Measurements from ENCODE around the gene RIC8A. TPM values are rescaled to one million over a fixed set of nuclear protein-coding genes. Genes with fewer than 3 reads are reported as not detected.
"Not testable (repeated sequence)": the region's sequence is repeated elsewhere in the genome, so short reads cannot be mapped to it uniquely, and the experiment has no call there.

Gene RIC8A
- polyA plus RNA-seq, 1 experiment, result 242 TPM

DNA sequence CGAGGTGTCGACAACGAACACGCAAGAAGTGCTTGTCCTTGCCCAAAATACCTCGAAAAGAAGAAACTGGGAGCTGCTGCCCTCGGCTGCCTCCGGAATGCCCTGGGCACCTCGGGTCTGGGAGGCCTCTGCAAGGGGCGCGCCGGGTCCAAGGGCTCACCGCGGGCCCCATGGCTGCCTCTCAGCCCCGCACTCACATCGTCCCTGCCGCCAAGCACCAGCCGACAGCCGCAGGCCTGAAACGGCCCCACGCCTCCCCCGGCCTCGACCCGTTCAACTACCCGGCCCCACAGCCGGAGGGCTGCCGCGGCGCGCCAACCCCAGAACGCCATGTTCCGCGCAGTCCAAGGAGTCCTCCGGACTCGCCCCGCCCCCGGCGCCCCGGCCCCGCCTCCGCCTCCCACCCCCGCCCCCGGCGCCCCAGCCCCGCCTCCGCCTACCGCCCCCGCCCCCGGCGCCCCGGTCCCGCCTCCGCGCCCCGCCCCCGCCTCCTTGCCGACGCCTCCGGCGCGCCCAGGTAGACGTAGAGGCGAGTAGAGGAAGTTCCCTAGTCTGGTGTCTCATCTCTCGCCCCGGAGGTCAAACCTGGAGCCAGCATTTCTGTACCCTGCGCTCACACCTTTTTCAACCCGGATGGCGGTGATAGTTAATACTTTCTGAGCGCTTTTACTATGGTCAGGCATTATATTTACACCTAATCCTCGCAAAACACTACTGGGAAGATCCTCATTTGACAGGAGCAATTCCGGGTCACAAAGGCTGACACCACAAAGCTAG, 28.7 kb downstream of the RIC8A start, which contains the start of gene SIRT3:
SIRT3 (minus strand) TSS at position 346 of the 777 bp plus-strand sequence; CDS start at position 332, 14 bp downstream.
- no peak for DNase-seq (ENCODE audit: low read depth)
- ChIA-PET CTCF (interaction anchor here (0.9 to 1.5 kb wide), 4 partner anchors 10 to 161 kb away, joined by 3 to 4 read pairs (median 4); no protein-coding TSS in a partner anchor), POLR2A (no interaction called here)
- peaks cover 7% of the 10 kb centered on the region for H3K36me3 ChIP-seq (ENCODE audit: control insufficient read depth, insufficient read depth, low read length)
- TF ChIP-seq, protein P1, sequence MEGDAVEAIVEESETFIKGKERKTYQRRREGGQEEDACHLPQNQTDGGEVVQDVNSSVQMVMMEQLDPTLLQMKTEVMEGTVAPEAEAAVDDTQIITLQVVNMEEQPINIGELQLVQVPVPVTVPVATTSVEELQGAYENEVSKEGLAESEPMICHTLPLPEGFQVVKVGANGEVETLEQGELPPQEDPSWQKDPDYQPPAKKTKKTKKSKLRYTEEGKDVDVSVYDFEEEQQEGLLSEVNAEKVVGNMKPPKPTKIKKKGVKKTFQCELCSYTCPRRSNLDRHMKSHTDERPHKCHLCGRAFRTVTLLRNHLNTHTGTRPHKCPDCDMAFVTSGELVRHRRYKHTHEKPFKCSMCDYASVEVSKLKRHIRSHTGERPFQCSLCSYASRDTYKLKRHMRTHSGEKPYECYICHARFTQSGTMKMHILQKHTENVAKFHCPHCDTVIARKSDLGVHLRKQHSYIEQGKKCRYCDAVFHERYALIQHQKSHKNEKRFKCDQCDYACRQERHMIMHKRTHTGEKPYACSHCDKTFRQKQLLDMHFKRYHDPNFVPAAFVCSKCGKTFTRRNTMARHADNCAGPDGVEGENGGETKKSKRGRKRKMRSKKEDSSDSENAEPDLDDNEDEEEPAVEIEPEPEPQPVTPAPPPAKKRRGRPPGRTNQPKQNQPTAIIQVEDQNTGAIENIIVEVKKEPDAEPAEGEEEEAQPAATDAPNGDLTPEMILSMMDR (IDR thresholded peaks at IDR 0.05; ENCODE audit: insufficient read depth, low read depth, low read length), result peak; percentile 21; the same call in 1 of the 2 replicates
- H3K27me3 ChIP-seq (ENCODE audit: control insufficient read depth, insufficient read depth, low read length), result no peaks in the 10 kb centered on the region
- peak within 1 kb of the TSS; percentile 97 for H3K4me3 ChIP-seq (ENCODE audit: low read depth, low read length)

DNA sequence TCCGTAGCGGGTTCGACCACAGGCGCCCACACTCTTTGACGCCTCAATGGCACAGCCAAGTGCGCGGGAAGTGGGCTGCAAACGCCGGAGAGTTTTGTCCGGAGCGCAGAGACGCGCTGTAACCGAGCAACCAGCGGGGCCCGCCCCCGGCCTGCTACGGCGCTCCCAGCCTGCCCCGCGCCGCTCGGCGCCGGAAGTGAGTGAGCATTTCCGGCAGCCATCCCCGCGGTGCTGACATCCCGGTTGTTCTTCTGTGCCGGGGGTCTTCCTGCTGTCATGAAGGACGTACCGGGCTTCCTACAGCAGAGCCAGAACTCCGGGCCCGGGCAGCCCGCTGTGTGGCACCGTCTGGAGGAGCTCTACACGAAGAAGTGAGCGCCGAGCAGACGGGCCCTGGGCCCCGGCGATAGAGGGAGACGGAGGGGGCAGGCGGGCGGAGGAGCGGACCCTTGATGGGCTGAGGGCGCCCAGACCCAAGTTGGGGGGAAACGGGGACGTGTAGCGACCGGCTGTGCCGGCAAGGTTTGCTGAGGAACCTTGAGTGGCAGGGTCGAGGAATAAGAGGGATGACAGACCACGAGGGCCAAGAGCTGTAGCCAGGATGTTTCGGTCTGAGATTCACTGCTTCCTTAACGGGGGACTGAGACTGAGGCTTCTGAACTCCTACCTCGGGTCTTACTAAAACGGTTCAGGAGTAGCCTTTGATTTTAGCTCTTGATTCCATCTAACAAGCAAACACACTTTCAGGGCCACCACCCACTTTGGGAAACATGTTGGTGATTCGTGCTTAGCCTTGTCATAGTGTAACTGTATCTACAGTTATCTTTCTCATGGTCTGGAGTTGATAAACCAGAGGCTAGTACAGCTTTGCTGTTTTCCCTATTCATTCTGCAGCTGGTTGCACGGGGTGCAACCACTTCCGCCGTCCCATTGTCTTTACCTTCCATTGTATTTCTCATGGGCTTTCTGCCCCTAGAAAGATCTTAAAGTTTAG, 29.6 kb downstream of the RIC8A start, which contains the start of gene PSMD13:
PSMD13 (plus strand) TSS at position 203 of the 994 bp plus-strand sequence; CDS start at position 277, 74 bp downstream.
- ChIA-PET POLR2A (no interaction called here), CTCF (interaction anchor here (1.0 to 2.3 kb wide), 6 partner anchors 9 to 211 kb away, joined by 3 to 10 read pairs (median 4); no protein-coding TSS in a partner anchor)
- DNase-seq (ENCODE audit: low read depth), result peak; percentile 20
- peaks cover 10% of the 10 kb centered on the region for H3K36me3 ChIP-seq (ENCODE audit: control insufficient read depth, insufficient read depth, low read length)
- TF ChIP-seq, protein P1 (IDR thresholded peaks at IDR 0.05; ENCODE audit: insufficient read depth, low read depth, low read length), result no peak
- H3K27me3 ChIP-seq (ENCODE audit: control insufficient read depth, insufficient read depth, low read length), result no peaks in the 10 kb centered on the region
- peak within 1 kb of the TSS; percentile 97 for H3K4me3 ChIP-seq (ENCODE audit: low read depth, low read length)

DNA sequence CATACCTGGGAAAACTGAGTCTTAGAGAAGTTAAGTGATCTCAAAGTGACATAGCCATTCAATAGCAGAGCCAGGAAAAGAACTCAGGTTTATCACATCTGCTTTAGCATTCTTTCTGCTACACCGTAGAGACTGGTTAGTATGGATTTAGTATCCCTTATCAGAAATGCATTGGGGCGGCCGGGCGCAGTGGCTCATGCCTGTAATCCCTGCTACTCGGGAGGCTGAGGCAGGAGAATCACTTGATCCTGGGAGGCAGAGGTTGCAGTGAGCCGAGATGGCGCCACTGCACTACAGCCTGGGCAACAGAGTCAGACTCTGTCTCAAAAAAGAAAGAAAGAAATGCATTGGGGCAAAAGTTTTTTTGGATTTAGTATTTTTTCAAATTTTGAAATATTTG, 30.8 kb downstream of the RIC8A start:
- DNase-seq (ENCODE audit: low read depth); H3K4me3 ChIP-seq (ENCODE audit: low read depth, low read length); H3K36me3 ChIP-seq (ENCODE audit: control insufficient read depth, insufficient read depth, low read length); H3K27me3 ChIP-seq (ENCODE audit: control insufficient read depth, insufficient read depth, low read length); POLR2A ChIA-PET: not testable (repeated sequence)
- CTCF ChIA-PET, result interaction anchor here (1.5 to 2.3 kb wide), 3 partner anchors 8 to 12 kb away, joined by 3 to 10 read pairs (median 4); no protein-coding TSS in a partner anchor

DNA sequence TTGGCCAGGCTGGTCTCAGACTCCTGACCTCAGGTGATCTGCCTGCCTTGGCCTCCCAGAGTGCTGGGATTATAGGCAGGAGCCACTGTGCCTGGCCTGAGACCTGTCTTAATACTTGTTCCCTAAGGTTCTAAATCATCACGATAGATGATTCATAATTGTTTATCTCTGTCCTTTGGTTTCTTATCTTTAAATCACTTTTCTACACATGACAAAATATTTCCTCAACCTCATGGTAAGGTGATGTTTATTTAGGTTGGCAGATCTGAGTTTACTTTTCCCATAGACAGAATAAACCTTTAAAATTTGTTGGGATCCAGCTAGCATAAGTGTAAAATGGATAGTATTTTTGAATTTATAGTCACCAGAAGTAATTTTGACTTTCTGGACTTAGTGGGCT, 32.8 kb downstream of the RIC8A start:
- DNase-seq (ENCODE audit: low read depth), result no peak
- ChIA-PET CTCF (interaction anchor here (3.4 kb wide), 1 partner anchor 11 kb away, joined by 21 read pairs; no protein-coding TSS in a partner anchor), POLR2A (no interaction called here)
- TF ChIP-seq, protein P1 (IDR thresholded peaks at IDR 0.05; ENCODE audit: insufficient read depth, low read depth, low read length), result no peak
- Histone ChIP-seq H3K4me3 (ENCODE audit: low read depth, low read length) (no peak overlapping the region), H3K36me3 (ENCODE audit: control insufficient read depth, insufficient read depth, low read length) (peaks cover 12% of the 10 kb centered on the region), H3K27me3 (ENCODE audit: control insufficient read depth, insufficient read depth, low read length) (no peaks in the 10 kb centered on the region)

DNA sequence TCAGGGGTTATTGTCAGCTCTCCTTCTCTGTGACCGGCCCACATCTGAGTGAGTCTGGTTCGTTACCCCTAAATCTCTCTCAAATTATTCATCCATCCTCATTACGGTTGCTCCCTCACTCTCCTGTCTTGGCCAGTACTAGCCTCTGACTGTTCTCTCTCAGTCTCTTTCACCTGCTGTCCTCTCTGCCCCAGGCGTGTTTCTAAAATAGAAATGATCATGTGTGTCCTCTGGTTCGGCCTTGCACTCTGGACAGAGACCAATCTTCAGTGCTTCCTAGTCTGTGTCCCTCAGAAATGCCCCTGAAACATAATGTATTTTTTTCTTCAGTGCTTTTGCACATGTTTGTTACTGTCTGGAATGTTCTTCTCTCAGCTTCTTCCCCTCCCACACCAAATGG, 34.1 kb downstream of the RIC8A start:
- Histone ChIP-seq H3K4me3 (ENCODE audit: low read depth, low read length) (no peak overlapping the region), H3K27me3 (ENCODE audit: control insufficient read depth, insufficient read depth, low read length) (no peaks in the 10 kb centered on the region), H3K36me3 (ENCODE audit: control insufficient read depth, insufficient read depth, low read length) (peaks cover 16% of the 10 kb centered on the region)
- TF ChIP-seq, protein P1 (IDR thresholded peaks at IDR 0.05; ENCODE audit: insufficient read depth, low read depth, low read length), result no peak
- ChIA-PET CTCF (interaction anchor here (1.2 to 3.4 kb wide), 2 partner anchors 9 to 127 kb away, joined by 3 to 21 read pairs; no protein-coding TSS in a partner anchor), POLR2A (no interaction called here)
- no peak for DNase-seq (ENCODE audit: low read depth)
